Breast epithelium (tissue), 3 donors: ENCODE measurements around the gene HIP1R.

ENCODE experiments used
- CTCF ChIP-seq, 3 donors: fragments of 450-650 bp; IDR thresholded peaks; one replicate each; pipeline ENCODE4 v1.5.1; 2016 to 2017; ENCODE audit warnings: antibody characterized with exemption in 3 of 3, mild to moderate bottlenecking in 3 of 3, moderate library complexity in 3 of 3
- POLR2A ChIP-seq: fragments of 450-650 bp; IDR thresholded peaks from one replicate; pipeline ENCODE4 v1.6.1; 2016; ENCODE audit warnings: antibody characterized with exemption, mild to moderate bottlenecking, moderate library complexity
- POLR2AphosphoS5 ChIP-seq, 3 donors: sonication (generic); formaldehyde crosslinking; IDR thresholded peaks; one replicate each; pipeline ENCODE4 v1.6.1; 2017; ENCODE audit warnings: antibody characterized with exemption in 3 of 3

- TF ChIP-seq CTCF (IDR thresholded peaks at IDR 0.05) (no peak), POLR2A (no peak), POLR2AphosphoS5 (IDR thresholded peaks at IDR 0.05) (peak in 1 of 3 donors; percentile 22)
Observed at GRCh38 chr12:122851820-122852219, 16.6 kb downstream of the HIP1R start.
